ELR (cell line): ENCODE results near the gene NLRX1.
A peak's percentile ranks its signal among the peaks of the same experiment; 100 is the strongest.
"Not testable (repeated sequence)": the region's sequence is repeated elsewhere in the genome, so short reads cannot be mapped to it uniquely, and the experiment has no call there.

ENCODE experiments used
- DNase-seq: peaks from one replicate; pipeline ENCODE4 v3.0.0-alpha.2; 2015; ENCODE audit warnings: low read depth

NLRX1 gene

DNA sequence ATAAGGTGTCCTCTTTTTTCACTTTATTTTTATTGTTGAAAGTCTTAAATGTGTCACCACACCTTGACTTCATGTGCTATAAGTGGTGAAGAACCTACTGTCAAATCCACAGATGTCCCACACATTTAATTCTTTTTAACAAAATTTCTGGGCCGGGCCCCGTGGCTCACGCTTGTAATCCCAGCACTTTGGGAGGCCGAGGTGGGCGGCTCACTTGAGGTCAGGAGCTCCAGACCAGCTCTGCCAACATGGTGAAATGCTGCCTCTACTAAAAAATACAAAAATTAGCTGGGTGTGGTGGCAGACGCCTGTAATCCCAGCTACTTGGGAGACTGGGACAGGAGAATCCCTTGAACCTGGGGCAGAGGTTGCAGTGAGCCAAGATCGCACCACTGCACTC is 40.7 kb downstream of the NLRX1 start:
- DNase-seq: no peak

- no peak for DNase-seq
Observed at GRCh38 chr11:119210050-119210449, 41.5 kb downstream of the NLRX1 start.

DNA sequence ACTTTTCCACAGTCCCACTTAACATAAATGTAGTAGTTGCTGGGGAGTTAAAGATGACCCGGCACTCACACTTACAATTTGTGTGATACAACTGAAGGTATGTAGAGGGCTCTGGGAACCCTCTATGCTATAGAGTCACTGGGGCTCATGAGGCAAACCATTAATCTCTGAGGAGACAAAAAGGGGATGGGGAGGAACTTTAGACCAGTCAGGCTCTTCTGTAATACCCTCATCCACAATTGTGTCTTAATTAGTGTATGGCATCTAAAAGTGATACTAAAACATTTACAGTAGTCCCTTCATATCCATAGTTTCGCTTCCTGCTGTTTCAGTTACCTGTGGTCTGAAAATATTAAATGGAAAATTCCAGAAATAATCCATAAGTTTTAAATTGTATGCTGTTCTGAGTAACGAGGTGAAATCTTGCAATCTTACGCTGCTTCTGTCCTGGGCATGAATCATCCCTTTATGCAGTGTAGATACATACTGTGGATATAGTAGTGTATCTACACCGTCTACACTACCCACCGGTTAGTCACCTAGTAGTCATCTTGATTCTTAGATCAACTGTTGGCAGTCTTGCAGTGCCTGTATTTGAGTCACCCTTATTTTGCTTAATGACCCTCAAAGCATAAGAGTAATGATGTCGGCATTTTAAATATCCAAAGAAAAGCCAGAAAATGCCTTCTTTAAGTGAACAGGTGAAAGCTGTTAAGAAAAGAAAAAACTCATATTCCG is 49.8 kb downstream of the NLRX1 start:
- DNase-seq: peak; percentile 99

DNA sequence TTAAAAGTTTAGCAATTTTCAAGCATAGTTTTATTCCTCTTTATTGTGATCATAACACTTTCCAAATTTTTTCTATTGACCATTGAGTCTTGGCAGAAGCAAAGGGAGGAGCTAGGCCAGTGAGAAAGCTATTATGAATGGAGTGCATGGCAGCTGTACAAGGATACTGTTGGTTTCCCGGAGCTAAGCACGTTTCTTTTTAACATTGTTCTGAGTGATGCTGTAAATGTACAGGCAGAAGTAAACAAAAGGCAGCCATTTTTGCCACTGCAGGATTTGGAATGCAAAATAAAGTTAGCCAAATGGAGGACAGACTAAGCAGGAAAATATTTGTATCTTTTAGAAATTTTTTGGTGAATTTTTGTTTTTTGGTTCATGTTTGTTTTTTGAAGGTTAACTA is 53.8 kb downstream of the NLRX1 start:
- peak; percentile 45 for DNase-seq

DNA sequence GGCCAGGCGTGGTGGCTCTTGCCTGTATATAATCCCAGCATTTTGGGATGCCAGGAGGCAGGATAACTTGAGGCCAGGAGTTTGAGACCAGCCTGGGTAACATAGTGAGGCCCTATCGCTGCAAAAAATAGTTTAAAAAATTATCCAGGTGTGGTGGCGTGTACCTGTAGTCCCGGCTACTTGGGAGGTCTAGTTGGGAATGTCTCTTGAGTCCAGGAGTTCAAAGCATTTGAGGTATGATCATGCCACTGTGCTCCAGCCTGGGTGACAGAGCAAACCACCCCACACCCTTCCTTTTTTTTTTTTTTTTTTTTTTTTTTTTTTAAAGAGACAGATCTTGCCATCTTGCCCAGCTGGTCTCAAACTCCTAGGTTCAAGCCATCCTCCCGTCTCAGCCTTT is 54.4 kb downstream of the NLRX1 start:
- DNase-seq: no peak

DNA sequence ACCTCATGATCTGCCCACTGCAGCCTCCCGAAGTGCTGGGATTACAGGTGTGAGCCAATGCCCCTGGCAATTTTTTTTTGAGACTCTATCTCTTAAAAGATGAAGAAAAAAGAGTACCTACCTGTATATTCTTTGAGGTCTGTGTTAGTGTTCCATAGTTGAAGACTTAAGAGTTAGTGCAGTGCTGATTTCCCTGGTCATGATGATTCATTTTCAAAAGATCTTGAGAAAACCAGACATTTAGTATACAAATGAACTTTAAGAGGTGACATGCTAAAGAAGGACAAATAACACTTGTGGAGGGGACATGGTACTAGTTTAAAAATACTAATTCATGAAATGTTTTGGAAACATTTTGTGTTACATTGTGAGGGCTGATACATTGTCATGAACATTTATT is 55.3 kb downstream of the NLRX1 start:
- peak; percentile 53 for DNase-seq

- not testable (repeated sequence) for DNase-seq
Observed at GRCh38 chr11:119228535-119229287, 60.2 kb downstream of the NLRX1 start.

- DNase-seq: no peak
Observed at GRCh38 chr11:119229288-119229672, 60.8 kb downstream of the NLRX1 start.

GRCh38 chr11:119229741-119230140 is 61.2 kb downstream of the NLRX1 start:
- DNase-seq: peak; percentile 59
